K562 (cell line): ENCODE measurements around the gene TMEM218. TPM values are rescaled to one million over a fixed set of nuclear protein-coding genes. Genes with fewer than 3 reads are reported as not detected.
A peak's percentile ranks its signal among the peaks of the same experiment; 100 is the strongest.

ENCODE experiments used
- ATF1 ChIP-seq, 2 experiments: fragments of 450-650 bp in 1 of 2; IDR thresholded peaks; 2 replicates each; pipeline ENCODE4 v1.6.1; 2016; ENCODE audit warnings: missing compliant biosample characterization in 1 of 2, missing genetic modification characterization in 1 of 2
- CBX2 ChIP-seq: fragments of 200-600 bp; sonication (generic); IDR thresholded peaks from one replicate; pipeline ENCODE4 v1.6.1; 2012; ENCODE audit warnings: mild to moderate bottlenecking, low read length, inconsistent platforms; ENCODE audit not compliant: insufficient read depth, poor library complexity, severe bottlenecking
- CEBPG ChIP-seq, 3 experiments: fragments of 200-800 bp in 1 of 3; sonication (Bioruptor generic) in 1 of 3; sonication (generic) in 1 of 3; formaldehyde crosslinking in 1 of 3; IDR thresholded peaks in 2 of 3; conservative IDR thresholded peaks in 1 of 3; 2 replicates each; pipeline versions ENCODE4 v1.6.1 to v1.8.0; 2016 to 2022; ENCODE audit warnings: missing compliant biosample characterization in 2 of 3, missing genetic modification characterization in 2 of 3, mild to moderate bottlenecking in 1 of 3, missing genetic modification reagents in 1 of 3
- CHD2 ChIP-seq: IDR thresholded peaks from 2 replicates; pipeline ENCODE4 v1.6.1; 2011; ENCODE audit warnings: low read depth, low read length
- CREB3 ChIP-seq: fragments of 450-650 bp; conservative IDR thresholded peaks from 2 replicates; pipeline ENCODE4 v1.6.1; 2016; ENCODE audit warnings: missing genetic modification characterization, low read depth, mild to moderate bottlenecking, missing compliant biosample characterization, moderate library complexity
- CREM ChIP-seq: IDR thresholded peaks from 2 replicates; pipeline ENCODE4 v1.6.1; 2014; ENCODE audit warnings: antibody characterized with exemption, low read depth
- FOXA1 ChIP-seq: fragments of 450-650 bp; IDR thresholded peaks from 2 replicates; pipeline ENCODE4 v1.6.1; 2016; ENCODE audit warnings: mild to moderate bottlenecking, borderline replicate concordance
- HDAC1 ChIP-seq, 2 experiments: fragments of 450-650 bp; IDR thresholded peaks; 2 replicates each; pipeline ENCODE4 v1.6.1; 2016 to 2017; ENCODE audit warnings: inconsistent platforms in 1 of 2, mild to moderate bottlenecking in 1 of 2, moderate library complexity in 1 of 2
- HDAC3 ChIP-seq: fragments of 450-650 bp; IDR thresholded peaks from 2 replicates; pipeline ENCODE4 v1.6.1; 2018; ENCODE audit warnings: borderline replicate concordance, mild to moderate bottlenecking, moderate library complexity; ENCODE audit not compliant: partially characterized antibody
- HDAC6 ChIP-seq: IDR thresholded peaks from 2 replicates; pipeline ENCODE4 v1.6.1; 2012; ENCODE audit warnings: low read depth, mild to moderate bottlenecking, control low read depth, inconsistent platforms, low read length, moderate library complexity
- HDGF ChIP-seq: fragments of 450-650 bp; IDR thresholded peaks from 2 replicates; pipeline ENCODE4 v1.6.1; 2016
- KDM1A ChIP-seq, 2 experiments: fragments of 450-650 bp; IDR thresholded peaks; 2 replicates each; pipeline ENCODE4 v1.6.1; 2016; ENCODE audit warnings: mild to moderate bottlenecking in 2 of 2
- MCM7 ChIP-seq, 2 experiments: fragments of 450-650 bp; IDR thresholded peaks; 2 replicates each; pipeline ENCODE4 v1.6.1; 2016 to 2018
- NR2C2 ChIP-seq, 2 experiments: fragments of 200-800 bp in 1 of 2; sonication (Bioruptor generic) in 1 of 2; sonication (generic) in 1 of 2; formaldehyde crosslinking in 1 of 2; IDR thresholded peaks; 2 replicates each; pipeline versions ENCODE4 v1.6.1 to v1.8.0; 2016 to 2022; ENCODE audit warnings: mild to moderate bottlenecking in 1 of 2, missing compliant biosample characterization in 1 of 2, missing genetic modification characterization in 1 of 2, missing genetic modification reagents in 1 of 2
- SRSF9 ChIP-seq: fragments of 200-400 bp; formaldehyde crosslinking; IDR thresholded peaks from 2 replicates; pipeline ENCODE4 v1.6.1; 2017; ENCODE audit warnings: low read depth, low read length, borderline replicate concordance
- THRAP3 ChIP-seq: fragments of 450-650 bp; IDR thresholded peaks from 2 replicates; pipeline ENCODE4 v1.6.1; 2016; ENCODE audit warnings: mild to moderate bottlenecking, inconsistent platforms, borderline replicate concordance
- THRB ChIP-seq: fragments of 450-650 bp; formaldehyde crosslinking; conservative IDR thresholded peaks from 2 replicates; pipeline ENCODE4 v1.4.0; 2022; ENCODE audit warnings: mild to moderate bottlenecking, missing genetic modification characterization
- ZFX ChIP-seq: sonication (generic); formaldehyde crosslinking; IDR thresholded peaks from 2 replicates; pipeline ENCODE4 v1.8.0; 2022; ENCODE audit warnings: mild to moderate bottlenecking, missing genetic modification reagents, moderate library complexity
- polyA plus RNA-seq, 8 experiments: library from polyadenylated mRNA; depleted of rRNA in 4 of 8; stranded (reverse) in 5 of 8; unstranded in 3 of 8; fragments of >200 nt; fragmentation: Nextera tagmentation in 2 of 8; fragmentation: Illumina TruSeq in 1 of 8; extraction: Ambion mirVana in 2 of 8; extraction: Trizol in 1 of 8; gene quantifications; 2 replicates each; pipeline versions ENCODE4 v1.2.1 to v1.2.3, GENCODE V29; 2011 to 2014; ENCODE audit warnings: inconsistent platforms in 1 of 8, missing spikeins in 1 of 8
- total RNA-seq, 7 experiments: library from RNA; depleted of rRNA in 6 of 7; stranded (reverse); fragments of >200 nt in 6 of 7; fragmentation: Illumina TruSeq in 2 of 7; extraction: Trizol in 2 of 7; gene quantifications; 2 replicates each; pipeline versions ENCODE4 v1.2.1 to v1.2.3, GENCODE V29; 2011 to 2021; ENCODE audit warnings: low replicate concordance in 1 of 7

The TMEM218 gene
- total and polyA plus RNA-seq, 9 of the 15 experiments (the other 6 are each of a cell fraction or from before 2014, with no cell fraction given) = 13.4 to 32.2 (median 25.4) TPM

GRCh38 chr11:125111343-125112207 is at the start of gene TMEM218 (continued):
- no peak for TF ChIP-seq HDAC6
- TF ChIP-seq CREB3 (tag) = no peak
- TF ChIP-seq MCM7 (IDR thresholded peaks at IDR 0.05) = no peak
- 0 out of 2 replicates have a peak, but pooled peaks have one; percentile 44 for TF ChIP-seq HDGF
- no peak for TF ChIP-seq THRAP3
- TF ChIP-seq CEBPG (CRISPR knock-in tag; IDR thresholded peaks at IDR 0.05) = no peak
- TF ChIP-seq CEBPG (tag; conservative IDR thresholded peaks at IDR 0.05 in 1 of 2, IDR thresholded peaks at IDR 0.05 in 1 of 2) = no peak
- TF ChIP-seq ATF1 (CRISPR knock-in tag; IDR thresholded peaks at IDR 0.05) = peak; percentile 21; the same call in 1 of the 2 replicates
- peak; percentile 93 for TF ChIP-seq ATF1 (tag; IDR thresholded peaks at IDR 0.05)
- TF ChIP-seq CREM = peak; percentile 86
- TF ChIP-seq SRSF9 = no peak
- TF ChIP-seq FOXA1 = no peak
- no peak for TF ChIP-seq CBX2
- TF ChIP-seq KDM1A (IDR thresholded peaks at IDR 0.05) = peak in 1 of 2 experiments; percentile 55; a peak in 2 of 4 replicates
- peak; percentile 65; the same call in 1 of the 2 replicates for TF ChIP-seq CHD2
- TF ChIP-seq NR2C2 (CRISPR knock-in tag; IDR thresholded peaks at IDR 0.05) = no peak
- peak; percentile 94 for TF ChIP-seq NR2C2 (tag; IDR thresholded peaks at IDR 0.05)
- TF ChIP-seq HDAC1 (IDR thresholded peaks at IDR 0.05) = 0 out of 4 replicates have a peak, but pooled peaks of 1 of the 2 experiments have one; percentile 37
- TF ChIP-seq HDAC3 = no peak
- 0 out of 2 replicates have a peak, but pooled peaks have one; percentile 15 for TF ChIP-seq THRB (CRISPR knock-in tag)
- TF ChIP-seq ZFX (CRISPR knock-in tag) = peak; percentile 42; the same call in 1 of the 2 replicates
